Skeletal muscle satellite cell (primary cell): ENCODE results near the gene LARP1B.
"Not testable (repeated sequence)": the region's sequence is repeated elsewhere in the genome, so short reads cannot be mapped to it uniquely, and the experiment has no call there.

ENCODE experiments used
- H3K27me3 ChIP-seq: 2 replicates; pipeline ENCODE4 v1.7.0; 2013; ENCODE audit warnings: low read length; ENCODE audit not compliant: control insufficient read depth, insufficient read depth
- H3K36me3 ChIP-seq: 2 replicates; pipeline ENCODE4 v1.7.0; 2013; ENCODE audit warnings: mild to moderate bottlenecking, control low read depth, low read length; ENCODE audit not compliant: insufficient read depth
- H3K4me1 ChIP-seq: 2 replicates; pipeline ENCODE4 v1.7.0; 2013; ENCODE audit warnings: low read length; ENCODE audit not compliant: control insufficient read depth, insufficient read depth
- H3K4me2 ChIP-seq: 2 replicates; pipeline ENCODE4 v1.7.0; 2013; ENCODE audit warnings: mild to moderate bottlenecking, low read length
- H3K4me3 ChIP-seq: 2 replicates; pipeline ENCODE4 v1.7.0; 2013; ENCODE audit warnings: low read length
- H3K9ac ChIP-seq: 2 replicates; pipeline ENCODE4 v1.7.0; 2013; ENCODE audit warnings: mild to moderate bottlenecking, low read depth, low read length, moderate library complexity
- H3K9me3 ChIP-seq: replicated peaks from 2 replicates; pipeline ENCODE4 v1.7.0; 2013; ENCODE audit warnings: mild to moderate bottlenecking, control low read depth, low read length

LARP1B gene

GRCh38 chr4:128145727-128146126 lies 84.6 kb downstream of the LARP1B start:
- H3K4me2 ChIP-seq: no peak overlapping the region
- no peaks in the 10 kb centered on the region for H3K4me1 ChIP-seq
- no peak overlapping the region for H3K4me3 ChIP-seq
- no peak overlapping the region for H3K9ac ChIP-seq
- no peaks in the 10 kb centered on the region for H3K36me3 ChIP-seq
- H3K27me3 ChIP-seq: no peaks in the 10 kb centered on the region
- no peaks in the 10 kb centered on the region for H3K9me3 ChIP-seq

- Histone ChIP-seq H3K27me3 (no peaks in the 10 kb centered on the region), H3K9me3 (no peaks in the 10 kb centered on the region), H3K9ac (no peak overlapping the region), H3K4me3 (no peak overlapping the region), H3K36me3 (no peaks in the 10 kb centered on the region), H3K4me1 (no peaks in the 10 kb centered on the region), H3K4me2 (no peak overlapping the region)
These were observed 92.7 kb downstream of the LARP1B start for GRCh38 chr4:128153800-128154199.

GRCh38 chr4:128155231-128155855 lies 94.2 kb downstream of the LARP1B start:
- no peak overlapping the region for H3K9ac ChIP-seq
- no peaks in the 10 kb centered on the region for H3K36me3 ChIP-seq
- no peak overlapping the region for H3K4me2 ChIP-seq
- H3K4me1 ChIP-seq: peaks cover 9% of the 10 kb centered on the region
- no peaks in the 10 kb centered on the region for H3K27me3 ChIP-seq
- no peak overlapping the region for H3K4me3 ChIP-seq
- no peaks in the 10 kb centered on the region for H3K9me3 ChIP-seq

- Histone ChIP-seq H3K9ac (no peak overlapping the region), H3K36me3 (no peaks in the 10 kb centered on the region), H3K4me1 (peaks cover 9% of the 10 kb centered on the region), H3K9me3 (no peaks in the 10 kb centered on the region), H3K4me3 (no peak overlapping the region), H3K27me3 (no peaks in the 10 kb centered on the region), H3K4me2 (no peak overlapping the region)
These were observed 94.9 kb downstream of the LARP1B start for GRCh38 chr4:128155874-128156456.

- H3K9ac ChIP-seq, H3K4me2 ChIP-seq, H3K4me3 ChIP-seq, H3K9me3 ChIP-seq, H3K36me3 ChIP-seq, H3K4me1 ChIP-seq, H3K27me3 ChIP-seq: not testable (repeated sequence)
These were observed 95.4 kb downstream of the LARP1B start for GRCh38 chr4:128156472-128156871.

GRCh38 chr4:128158894-128159293 lies 97.8 kb downstream of the LARP1B start:
- Histone ChIP-seq H3K27me3 (no peaks in the 10 kb centered on the region), H3K4me2 (no peak overlapping the region), H3K9ac (no peak overlapping the region), H3K4me1 (peaks cover 26% of the 10 kb centered on the region), H3K4me3 (no peak overlapping the region), H3K9me3 (no peaks in the 10 kb centered on the region), H3K36me3 (no peaks in the 10 kb centered on the region)

GRCh38 chr4:128159967-128160366 lies 98.9 kb downstream of the LARP1B start:
- H3K36me3 ChIP-seq: no peaks in the 10 kb centered on the region
- no peak overlapping the region for H3K4me2 ChIP-seq
- peaks cover 26% of the 10 kb centered on the region for H3K4me1 ChIP-seq

GRCh38 chr4:128161138-128161537 lies 100.0 kb downstream of the LARP1B start:
- no peaks in the 10 kb centered on the region for H3K36me3 ChIP-seq
- peaks cover 26% of the 10 kb centered on the region for H3K4me1 ChIP-seq
- H3K4me2 ChIP-seq: no peak overlapping the region
- no peak overlapping the region for H3K4me3 ChIP-seq
- no peaks in the 10 kb centered on the region for H3K27me3 ChIP-seq
- no peaks in the 10 kb centered on the region for H3K9me3 ChIP-seq
- H3K9ac ChIP-seq: no peak overlapping the region

More at GRCh38 chr4:128159967-128160366, 98.9 kb downstream of the LARP1B start:
- Histone ChIP-seq H3K4me3 (no peak overlapping the region), H3K9ac (no peak overlapping the region), H3K9me3 (no peaks in the 10 kb centered on the region), H3K27me3 (no peaks in the 10 kb centered on the region)

- H3K36me3 ChIP-seq: no peaks in the 10 kb centered on the region
- no peaks in the 10 kb centered on the region for H3K9me3 ChIP-seq
- no peak overlapping the region for H3K4me3 ChIP-seq
- no peaks in the 10 kb centered on the region for H3K27me3 ChIP-seq
- no peak overlapping the region for H3K4me2 ChIP-seq
- H3K4me1 ChIP-seq: peaks cover 26% of the 10 kb centered on the region
- H3K9ac ChIP-seq: peak overlapping the region; percentile 25
These were observed 101.3 kb downstream of the LARP1B start for GRCh38 chr4:128162434-128162833.

- no peak overlapping the region for H3K4me3 ChIP-seq
- no peaks in the 10 kb centered on the region for H3K27me3 ChIP-seq
- H3K36me3 ChIP-seq: no peaks in the 10 kb centered on the region
- no peaks in the 10 kb centered on the region for H3K9me3 ChIP-seq
- no peak overlapping the region for H3K9ac ChIP-seq
- peaks cover 26% of the 10 kb centered on the region for H3K4me1 ChIP-seq
- peak overlapping the region; percentile 31 for H3K4me2 ChIP-seq
These were observed 102.3 kb downstream of the LARP1B start for GRCh38 chr4:128163177-128164117.

GRCh38 chr4:128166982-128167381 lies 105.9 kb downstream of the LARP1B start:
- no peaks in the 10 kb centered on the region for H3K36me3 ChIP-seq
- H3K4me3 ChIP-seq: no peak overlapping the region
- no peak overlapping the region for H3K4me2 ChIP-seq
- H3K9ac ChIP-seq: no peak overlapping the region
- no peaks in the 10 kb centered on the region for H3K9me3 ChIP-seq
- no peaks in the 10 kb centered on the region for H3K27me3 ChIP-seq
- peaks cover 17% of the 10 kb centered on the region for H3K4me1 ChIP-seq
